Measurements from ENCODE around the gene EIF1AD.
A peak's percentile ranks its signal among the peaks of the same experiment; 100 is the strongest.
"Not testable (repeated sequence)": the region's sequence is repeated elsewhere in the genome, so short reads cannot be mapped to it uniquely, and the experiment has no call there.

Gene EIF1AD

GRCh38 chr11:66011239-66011784, 9.4 kb upstream of the EIF1AD start:
- H3K9me3 ChIP-seq (ENCODE audit: control extremely low read depth in 1 of 5, control insufficient read depth in 4 of 5, insufficient read depth in 2 of 5, low read depth in 1 of 5, low read length in 4 of 5), result no peaks in the 10 kb centered on the region
- ChIA-PET CTCF (interaction anchor here (1.2 to 2.5 kb wide), 2 partner anchors 9 to 10 kb away, joined by 3 to 7 read pairs; partner anchors contain the start of gene BANF1), POLR2A (interaction anchor here (0.7 kb wide), 1 partner anchor 120 kb away, joined by 3 read pairs; no protein-coding TSS in a partner anchor)
- H3K27ac ChIP-seq (ENCODE audit: insufficient read depth in 1 of 2, low read depth in 1 of 2, low read length in 2 of 2, poor library complexity in 1 of 2, severe bottlenecking in 2 of 2), result no peak overlapping the region
- H3K27me3 ChIP-seq (replicated peaks in 2 of 5; ENCODE audit: control insufficient read depth in 4 of 5, insufficient read depth in 5 of 5, low read length in 4 of 5), result peaks cover 0 to 31% (median 10%) of the 10 kb centered on the region in 5 experiments
- H3K4me1 ChIP-seq (ENCODE audit: control extremely low read depth in 1 of 4, control insufficient read depth in 4 of 4, insufficient read depth in 4 of 4, low read length in 3 of 4), result peaks cover 0 to 24% (median 20%) of the 10 kb centered on the region in 4 experiments
- WGBS (ENCODE audit: insufficient coverage), result 61% methylated on average over 10 of the region's 14 CpGs
- H3K36me3 ChIP-seq (ENCODE audit: control insufficient read depth in 4 of 4, insufficient read depth in 4 of 4, low read length in 3 of 4), result peaks cover 0 to 1% (median 0%) of the 10 kb centered on the region in 4 experiments
- peak overlapping the region in 2 of 7 experiments; percentile 16 to 42 for H3K4me3 ChIP-seq (ENCODE audit: control insufficient read depth in 1 of 7, extremely low read depth in 1 of 7, insufficient read depth in 4 of 7, low read depth in 2 of 7, low read length in 6 of 7)
- no peak for DNase-seq

- not testable (repeated sequence) for DNase-seq; H3K9me3 ChIP-seq (ENCODE audit: control extremely low read depth in 1 of 5, control insufficient read depth in 4 of 5, insufficient read depth in 2 of 5, low read depth in 1 of 5, low read length in 4 of 5); H3K4me3 ChIP-seq (ENCODE audit: control insufficient read depth in 1 of 7, extremely low read depth in 1 of 7, insufficient read depth in 4 of 7, low read depth in 2 of 7, low read length in 6 of 7); H3K27ac ChIP-seq (ENCODE audit: insufficient read depth in 1 of 2, low read depth in 1 of 2, low read length in 2 of 2, poor library complexity in 1 of 2, severe bottlenecking in 2 of 2)
- peaks cover 0 to 31% (median 10%) of the 10 kb centered on the region in 5 experiments for H3K27me3 ChIP-seq (replicated peaks in 2 of 5; ENCODE audit: control insufficient read depth in 4 of 5, insufficient read depth in 5 of 5, low read length in 4 of 5)
- ChIA-PET CTCF (interaction anchor here (0.7 to 1.3 kb wide), 2 partner anchors 18 to 485 kb away, joined by 3 read pairs; partner anchors contain the start of gene SCYL1), POLR2A (interaction anchor here (0.8 kb wide), 1 partner anchor 12 kb away, joined by 3 read pairs; no protein-coding TSS in a partner anchor)
- 95% methylated on average over 4 of the region's 4 CpGs for WGBS (ENCODE audit: insufficient coverage)
- peaks cover 0 to 24% (median 20%) of the 10 kb centered on the region in 4 experiments for H3K4me1 ChIP-seq (ENCODE audit: control extremely low read depth in 1 of 4, control insufficient read depth in 4 of 4, insufficient read depth in 4 of 4, low read length in 3 of 4)
- peaks cover 2 to 12% (median 7%) of the 10 kb centered on the region in 4 experiments for H3K36me3 ChIP-seq (ENCODE audit: control insufficient read depth in 4 of 4, insufficient read depth in 4 of 4, low read length in 3 of 4)
These were observed 8.1 kb upstream of the EIF1AD start for GRCh38 chr11:66010036-66010435.

GRCh38 chr11:66008468-66009101, 6.6 kb upstream of the EIF1AD start:
- ChIA-PET POLR2A (no interaction called here), CTCF (interaction anchor here (1.1 to 2.0 kb wide), 9 partner anchors 12 to 45 kb away, joined by 3 to 18 read pairs (median 4); no protein-coding TSS in a partner anchor)
- peak in 1 of 3 donors; percentile 29 for DNase-seq
- Histone ChIP-seq H3K4me1 (ENCODE audit: control extremely low read depth in 1 of 4, control insufficient read depth in 4 of 4, insufficient read depth in 4 of 4, low read length in 3 of 4) (peaks cover 0 to 25% (median 21%) of the 10 kb centered on the region in 4 experiments), H3K4me3 (ENCODE audit: control insufficient read depth in 1 of 7, extremely low read depth in 1 of 7, insufficient read depth in 4 of 7, low read depth in 2 of 7, low read length in 6 of 7) (no peak overlapping the region), H3K27me3 (replicated peaks in 2 of 5; ENCODE audit: control insufficient read depth in 4 of 5, insufficient read depth in 5 of 5, low read length in 4 of 5) (peaks cover 0 to 31% (median 10%) of the 10 kb centered on the region in 5 experiments), H3K36me3 (ENCODE audit: control insufficient read depth in 4 of 4, insufficient read depth in 4 of 4, low read length in 3 of 4) (peaks cover 2 to 23% (median 17%) of the 10 kb centered on the region in 4 experiments), H3K9me3 (ENCODE audit: control extremely low read depth in 1 of 5, control insufficient read depth in 4 of 5, insufficient read depth in 2 of 5, low read depth in 1 of 5, low read length in 4 of 5) (no peaks in the 10 kb centered on the region), H3K27ac (ENCODE audit: insufficient read depth in 1 of 2, low read depth in 1 of 2, low read length in 2 of 2, poor library complexity in 1 of 2, severe bottlenecking in 2 of 2) (no peak overlapping the region)
- 73% methylated on average over 9 of the region's 10 CpGs for WGBS (ENCODE audit: insufficient coverage)

- no peak for DNase-seq
- Histone ChIP-seq H3K27ac (ENCODE audit: insufficient read depth in 1 of 2, low read depth in 1 of 2, low read length in 2 of 2, poor library complexity in 1 of 2, severe bottlenecking in 2 of 2) (no peak overlapping the region), H3K4me3 (ENCODE audit: control insufficient read depth in 1 of 7, extremely low read depth in 1 of 7, insufficient read depth in 4 of 7, low read depth in 2 of 7, low read length in 6 of 7) (no peak overlapping the region), H3K4me1 (ENCODE audit: control extremely low read depth in 1 of 4, control insufficient read depth in 4 of 4, insufficient read depth in 4 of 4, low read length in 3 of 4) (peaks cover 0 to 26% (median 23%) of the 10 kb centered on the region in 4 experiments), H3K27me3 (replicated peaks in 2 of 5; ENCODE audit: control insufficient read depth in 4 of 5, insufficient read depth in 5 of 5, low read length in 4 of 5) (peaks cover 0 to 29% (median 10%) of the 10 kb centered on the region in 5 experiments), H3K36me3 (ENCODE audit: control insufficient read depth in 4 of 4, insufficient read depth in 4 of 4, low read length in 3 of 4) (peaks cover 2 to 23% (median 18%) of the 10 kb centered on the region in 4 experiments), H3K9me3 (ENCODE audit: control extremely low read depth in 1 of 5, control insufficient read depth in 4 of 5, insufficient read depth in 2 of 5, low read depth in 1 of 5, low read length in 4 of 5) (no peaks in the 10 kb centered on the region)
- WGBS (ENCODE audit: insufficient coverage), result no CpG with 5 or more reads among the region's 2 CpGs
- ChIA-PET POLR2A (no interaction called here), CTCF (interaction anchor here (1.1 to 2.0 kb wide), 8 partner anchors 13 to 45 kb away, joined by 3 to 18 read pairs (median 4); no protein-coding TSS in a partner anchor)
These were observed 6.1 kb upstream of the EIF1AD start for GRCh38 chr11:66008095-66008467.

GRCh38 chr11:66007201-66007634, 5.3 kb upstream of the EIF1AD start:
- H3K4me3 ChIP-seq (ENCODE audit: control insufficient read depth in 1 of 7, extremely low read depth in 1 of 7, insufficient read depth in 4 of 7, low read depth in 2 of 7, low read length in 6 of 7), result no peak overlapping the region
- 98% methylated on average over 5 of the region's 5 CpGs for WGBS (ENCODE audit: insufficient coverage)
- ChIA-PET CTCF (interaction anchor here (1.0 to 1.6 kb wide), 3 partner anchors 14 to 38 kb away, joined by 3 to 5 read pairs (median 4); no protein-coding TSS in a partner anchor), POLR2A (no interaction called here)
- no peak overlapping the region for H3K27ac ChIP-seq (ENCODE audit: insufficient read depth in 1 of 2, low read depth in 1 of 2, low read length in 2 of 2, poor library complexity in 1 of 2, severe bottlenecking in 2 of 2)
- H3K4me1 ChIP-seq (ENCODE audit: control extremely low read depth in 1 of 4, control insufficient read depth in 4 of 4, insufficient read depth in 4 of 4, low read length in 3 of 4), result peaks cover 0 to 23% (median 19%) of the 10 kb centered on the region in 4 experiments
- H3K36me3 ChIP-seq (ENCODE audit: control insufficient read depth in 4 of 4, insufficient read depth in 4 of 4, low read length in 3 of 4), result peaks cover 2 to 23% (median 18%) of the 10 kb centered on the region in 4 experiments
- peaks cover 0 to 22% (median 8%) of the 10 kb centered on the region in 5 experiments for H3K27me3 ChIP-seq (replicated peaks in 2 of 5; ENCODE audit: control insufficient read depth in 4 of 5, insufficient read depth in 5 of 5, low read length in 4 of 5)
- DNase-seq, result no peak
- no peaks in the 10 kb centered on the region for H3K9me3 ChIP-seq (ENCODE audit: control extremely low read depth in 1 of 5, control insufficient read depth in 4 of 5, insufficient read depth in 2 of 5, low read depth in 1 of 5, low read length in 4 of 5)

GRCh38 chr11:66006891-66007176, 4.9 kb upstream of the EIF1AD start:
- CTCF ChIA-PET, result interaction anchor here (1.0 kb wide), 2 partner anchors 16 to 38 kb away, joined by 3 to 5 read pairs; no protein-coding TSS in a partner anchor

More at GRCh38 chr11:66006891-66007176, 4.9 kb upstream of the EIF1AD start:
- Histone ChIP-seq H3K4me1 (ENCODE audit: control extremely low read depth in 1 of 4, control insufficient read depth in 4 of 4, insufficient read depth in 4 of 4, low read length in 3 of 4) (peaks cover 0 to 21% (median 16%) of the 10 kb centered on the region in 4 experiments), H3K36me3 (ENCODE audit: control insufficient read depth in 4 of 4, insufficient read depth in 4 of 4, low read length in 3 of 4) (peaks cover 2 to 23% (median 18%) of the 10 kb centered on the region in 4 experiments), H3K9me3 (ENCODE audit: control extremely low read depth in 1 of 5, control insufficient read depth in 4 of 5, insufficient read depth in 2 of 5, low read depth in 1 of 5, low read length in 4 of 5) (no peaks in the 10 kb centered on the region), H3K27ac (ENCODE audit: insufficient read depth in 1 of 2, low read depth in 1 of 2, low read length in 2 of 2, poor library complexity in 1 of 2, severe bottlenecking in 2 of 2) (no peak overlapping the region), H3K4me3 (ENCODE audit: control insufficient read depth in 1 of 7, extremely low read depth in 1 of 7, insufficient read depth in 4 of 7, low read depth in 2 of 7, low read length in 6 of 7) (no peak overlapping the region), H3K27me3 (replicated peaks in 2 of 5; ENCODE audit: control insufficient read depth in 4 of 5, insufficient read depth in 5 of 5, low read length in 4 of 5) (peaks cover 0 to 18% (median 7%) of the 10 kb centered on the region in 5 experiments)
- 90% methylated on average over 2 of the region's 4 CpGs for WGBS (ENCODE audit: insufficient coverage)
- no peak for DNase-seq
- POLR2A ChIA-PET, result no interaction called here
